ENCODE data around the gene GMCL2.

DNA sequence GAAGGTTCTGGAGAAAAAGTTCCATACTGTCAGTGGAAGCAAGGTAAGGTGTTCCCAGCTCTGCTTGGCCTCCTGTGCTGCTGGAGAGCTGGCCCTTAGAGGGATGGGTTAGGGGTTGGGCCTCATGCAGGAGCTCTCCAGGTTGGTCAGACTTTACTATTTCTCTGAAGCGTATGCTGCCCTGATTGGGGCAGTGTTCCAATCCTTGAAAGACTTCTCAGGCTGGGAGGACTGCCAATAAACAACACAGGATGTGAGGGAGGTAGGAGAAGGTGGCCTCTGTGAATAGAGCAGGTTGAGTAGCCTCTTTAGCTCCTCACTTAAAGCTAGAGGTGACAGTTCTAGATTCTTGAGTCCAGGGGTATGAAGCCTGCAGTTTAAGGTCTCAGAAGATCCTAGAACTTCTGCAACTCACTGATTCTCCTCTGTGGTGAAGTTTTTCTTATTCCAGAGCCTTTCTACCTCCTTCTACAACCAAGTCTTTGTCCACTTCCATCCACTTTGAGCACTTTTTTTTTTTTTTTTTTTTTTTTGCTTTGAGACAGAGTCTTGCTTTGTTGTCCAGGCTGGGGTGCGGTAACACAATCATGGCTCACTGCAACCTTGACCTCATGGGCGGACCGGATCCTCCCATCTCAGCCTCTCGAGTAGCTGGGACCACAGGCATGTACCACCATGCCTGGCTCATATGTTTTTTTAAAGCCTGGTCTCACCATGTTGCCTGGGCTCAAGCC, 20.2 kb upstream of the GMCL2 start:
- TF ChIP-seq, protein P1, sequence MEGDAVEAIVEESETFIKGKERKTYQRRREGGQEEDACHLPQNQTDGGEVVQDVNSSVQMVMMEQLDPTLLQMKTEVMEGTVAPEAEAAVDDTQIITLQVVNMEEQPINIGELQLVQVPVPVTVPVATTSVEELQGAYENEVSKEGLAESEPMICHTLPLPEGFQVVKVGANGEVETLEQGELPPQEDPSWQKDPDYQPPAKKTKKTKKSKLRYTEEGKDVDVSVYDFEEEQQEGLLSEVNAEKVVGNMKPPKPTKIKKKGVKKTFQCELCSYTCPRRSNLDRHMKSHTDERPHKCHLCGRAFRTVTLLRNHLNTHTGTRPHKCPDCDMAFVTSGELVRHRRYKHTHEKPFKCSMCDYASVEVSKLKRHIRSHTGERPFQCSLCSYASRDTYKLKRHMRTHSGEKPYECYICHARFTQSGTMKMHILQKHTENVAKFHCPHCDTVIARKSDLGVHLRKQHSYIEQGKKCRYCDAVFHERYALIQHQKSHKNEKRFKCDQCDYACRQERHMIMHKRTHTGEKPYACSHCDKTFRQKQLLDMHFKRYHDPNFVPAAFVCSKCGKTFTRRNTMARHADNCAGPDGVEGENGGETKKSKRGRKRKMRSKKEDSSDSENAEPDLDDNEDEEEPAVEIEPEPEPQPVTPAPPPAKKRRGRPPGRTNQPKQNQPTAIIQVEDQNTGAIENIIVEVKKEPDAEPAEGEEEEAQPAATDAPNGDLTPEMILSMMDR (IDR thresholded peaks at IDR 0.05) = no peak
- TF ChIP-seq TAF1 (IDR thresholded peaks at IDR 0.05; ENCODE audit: borderline replicate concordance, low read depth, low read length) (no peak), CHD2 (IDR thresholded peaks at IDR 0.05; ENCODE audit: low read length, partially characterized antibody) (no peak), RFX5 (IDR thresholded peaks at IDR 0.05; ENCODE audit: low read length) (no peak)
